Activated B cell treated with CpG ODN at 0.5 μM for 24 hours (primary cell): Measurements from ENCODE around the gene C9. TPM values are rescaled to one million over a fixed set of nuclear protein-coding genes. Genes with fewer than 3 reads are reported as not detected.

Source experiments
- ATAC-seq: fragments of 200-7000 bp; cut with Tn5 transposase; one replicate; pipeline ENCODE4 v1.10.0; 2021; ENCODE audit warnings: low read depth, mild to moderate bottlenecking, moderate library complexity
- CTCF ChIA-PET: fragments of 350-600 bp; sonication (Branson Sonifier 250); formaldehyde crosslinking; loops from one replicate; lab custom pipeline; 2021; ENCODE audit warnings: antibody characterized with exemption; lab: Charles Lee
- POLR2A ChIA-PET: fragments of 350-600 bp; sonication (Branson Sonifier 250); formaldehyde crosslinking; loops from one replicate; lab custom pipeline; 2021; ENCODE audit warnings: antibody characterized with exemption; lab: Charles Lee
- DNase-seq: peaks from one replicate; pipeline ENCODE4 v3.0.0; 2022
- H3K27ac Mint-ChIP-seq: one replicate; pipeline ENCODE4 v1.8.0; 2020; ENCODE audit warnings: mixed read lengths
- H3K27me3 Mint-ChIP-seq: one replicate; pipeline ENCODE4 v1.8.0; 2021; ENCODE audit warnings: mixed read lengths
- H3K36me3 Mint-ChIP-seq: one replicate; pipeline ENCODE4 v1.8.0; 2021; ENCODE audit warnings: low read depth, mixed read lengths
- H3K4me1 Mint-ChIP-seq: one replicate; pipeline ENCODE4 v1.8.0; 2021; ENCODE audit warnings: mixed read lengths
- H3K4me3 Mint-ChIP-seq: one replicate; pipeline ENCODE4 v1.8.0; 2020; ENCODE audit warnings: mild to moderate bottlenecking, mixed read lengths
- H3K9me3 Mint-ChIP-seq: one replicate; pipeline ENCODE4 v1.8.0; 2020; ENCODE audit warnings: mixed read lengths
- CTCF ChIP-seq: fragments of 200-600 bp; IDR thresholded peaks from one replicate; pipeline ENCODE4 v1.8.0; 2022; ENCODE audit warnings: antibody characterized with exemption, mild to moderate bottlenecking
- intact Hi-C: fragments of 100-400 bp; cut with micrococcal nuclease; formaldehyde crosslinking; loops from one replicate; pipeline ENCODE4 v1.15.1; 2024
- total RNA-seq: library from RNA; stranded (reverse); gene quantifications from 2 replicates; pipeline ENCODE4 v1.2.3, GENCODE V29; 2022

The C9 gene
- not detected in 2 replicates for total RNA-seq

GRCh38 chr5:39364367-39364766 lies at the start of gene C9:
Gene C9, minus strand, starts transcription at chr5:39364495. Its CDS starts 31 bp downstream, at chr5:39364464.
- Mint-ChIP-seq H3K27ac (no peak within 1 kb of the TSS), H3K36me3 (no peaks in the 10 kb centered on the region), H3K9me3 (no peaks in the 10 kb centered on the region), H3K4me3 (no peak within 1 kb of the TSS), H3K4me1 (no peaks in the 10 kb centered on the region), H3K27me3 (no peaks in the 10 kb centered on the region)
- DNase-seq (no peak), ATAC-seq (no peak)
- intact Hi-C loops, result no loop called here
- no peak for TF ChIP-seq CTCF
- POLR2A ChIA-PET, result no interaction called here
- CTCF ChIA-PET, result no interaction called here

- Mint-ChIP-seq H3K36me3 (no peaks in the 10 kb centered on the region), H3K9me3 (no peaks in the 10 kb centered on the region), H3K27ac (no peak overlapping the region), H3K4me1 (no peaks in the 10 kb centered on the region), H3K4me3 (no peak overlapping the region), H3K27me3 (peaks cover 6% of the 10 kb centered on the region)
- intact Hi-C loops, result no loop called here
- no peak for TF ChIP-seq CTCF
- POLR2A ChIA-PET, result no interaction called here
- DNase-seq (no peak), ATAC-seq (no peak)
- CTCF ChIA-PET, result no interaction called here
Measured at GRCh38 chr5:39413771-39414170, 49.5 kb upstream of the C9 start.

GRCh38 chr5:39412721-39413394 lies 48.6 kb upstream of the C9 start:
- Mint-ChIP-seq H3K36me3 (no peaks in the 10 kb centered on the region), H3K27ac (no peak overlapping the region), H3K27me3 (peaks cover 6% of the 10 kb centered on the region), H3K4me3 (no peak overlapping the region), H3K9me3 (no peaks in the 10 kb centered on the region), H3K4me1 (no peaks in the 10 kb centered on the region)
- no peak for TF ChIP-seq CTCF
- no peak for DNase-seq
- intact Hi-C loops, result no loop called here
- ChIA-PET POLR2A (no interaction called here), CTCF (no interaction called here)
- ATAC-seq, result no peak

GRCh38 chr5:39411985-39412384 lies 47.7 kb upstream of the C9 start:
- CTCF ChIA-PET, result no interaction called here
- POLR2A ChIA-PET, result no interaction called here
- ATAC-seq (no peak), DNase-seq (no peak)
- H3K27me3 Mint-ChIP-seq, result peaks cover 7% of the 10 kb centered on the region
- H3K27ac Mint-ChIP-seq, result no peak overlapping the region
- intact Hi-C loops, result no loop called here
- no peak overlapping the region for H3K4me3 Mint-ChIP-seq
- no peaks in the 10 kb centered on the region for H3K36me3 Mint-ChIP-seq
- H3K9me3 Mint-ChIP-seq, result no peaks in the 10 kb centered on the region
- no peak for TF ChIP-seq CTCF
- H3K4me1 Mint-ChIP-seq, result no peaks in the 10 kb centered on the region

GRCh38 chr5:39411061-39411460 lies 46.8 kb upstream of the C9 start:
- H3K27me3 Mint-ChIP-seq, result peaks cover 7% of the 10 kb centered on the region
- H3K27ac Mint-ChIP-seq, result no peak overlapping the region
- H3K4me1 Mint-ChIP-seq, result no peaks in the 10 kb centered on the region
- intact Hi-C loops, result no loop called here
- ChIA-PET POLR2A (no interaction called here), CTCF (no interaction called here)
- no peak for TF ChIP-seq CTCF
- DNase-seq (no peak), ATAC-seq (no peak)
- no peaks in the 10 kb centered on the region for H3K36me3 Mint-ChIP-seq
- no peaks in the 10 kb centered on the region for H3K9me3 Mint-ChIP-seq
- H3K4me3 Mint-ChIP-seq, result no peak overlapping the region
